ENCODE measurements around the gene CDK10. TPM values are rescaled to one million over a fixed set of nuclear protein-coding genes. Genes with fewer than 3 reads are reported as not detected.

The CDK10 gene
- 10 to 100 TPM; 80.5 to 94.2 TPM for total RNA-seq

GRCh38 chr16:89686520-89687091, at the start of gene CDK10:
CDK10 (plus strand) TSS chr16:89686689; CDS start chr16:89686711, 22 bp downstream.
- Mint-ChIP-seq H3K36me3 (peaks cover 17% of the 10 kb centered on the region), H3K27me3 (no peaks in the 10 kb centered on the region), H3K4me1 (peaks cover 17% of the 10 kb centered on the region), H3K27ac (peak within 1 kb of the TSS; percentile 84), H3K4me3 (peak within 1 kb of the TSS; percentile 82), H3K9me3 (ENCODE audit: low read depth) (no peaks in the 10 kb centered on the region)
- CTCF ChIA-PET = interaction anchor here (0.8 to 2.1 kb wide), 6 partner anchors 9 to 178 kb away, joined by 3 to 31 read pairs (median 6); partner anchors contain the start of genes SPATA2L and SPG7
- DNase-seq (peak; percentile 92), ATAC-seq (peak; percentile 90)

GRCh38 chr16:89637379-89637778, 49.1 kb upstream of the CDK10 start:
- Mint-ChIP-seq H3K27ac (no peak overlapping the region), H3K9me3 (ENCODE audit: low read depth) (no peaks in the 10 kb centered on the region), H3K36me3 (no peaks in the 10 kb centered on the region), H3K27me3 (no peaks in the 10 kb centered on the region), H3K4me3 (no peak overlapping the region), H3K4me1 (peaks cover 7% of the 10 kb centered on the region)
- DNase-seq = no peak
- CTCF ChIA-PET = no interaction called here
- ATAC-seq = no peak

- H3K4me1 Mint-ChIP-seq = peaks cover 7% of the 10 kb centered on the region
- CTCF ChIA-PET = no interaction called here
- no peaks in the 10 kb centered on the region for H3K36me3 Mint-ChIP-seq
- H3K27ac Mint-ChIP-seq = no peak overlapping the region
- no peak overlapping the region for H3K4me3 Mint-ChIP-seq
- DNase-seq (no peak), ATAC-seq (no peak)
- no peaks in the 10 kb centered on the region for H3K9me3 Mint-ChIP-seq (ENCODE audit: low read depth)
- no peaks in the 10 kb centered on the region for H3K27me3 Mint-ChIP-seq
These were observed 48.0 kb upstream of the CDK10 start for GRCh38 chr16:89638455-89638854.

- Mint-ChIP-seq H3K9me3 (ENCODE audit: low read depth) (no peaks in the 10 kb centered on the region), H3K36me3 (no peaks in the 10 kb centered on the region), H3K27me3 (no peaks in the 10 kb centered on the region), H3K4me1 (peaks cover 7% of the 10 kb centered on the region), H3K4me3 (no peak overlapping the region), H3K27ac (no peak overlapping the region)
- CTCF ChIA-PET = no interaction called here
- DNase-seq = no peak
- ATAC-seq = no peak
These were observed 47.1 kb upstream of the CDK10 start for GRCh38 chr16:89639385-89639784.

- no peaks in the 10 kb centered on the region for H3K27me3 Mint-ChIP-seq
- H3K9me3 Mint-ChIP-seq (ENCODE audit: low read depth) = no peaks in the 10 kb centered on the region
These were observed 44.9 kb upstream of the CDK10 start for GRCh38 chr16:89641458-89642119.

GRCh38 chr16:89642574-89642973, 43.9 kb upstream of the CDK10 start:
- H3K36me3 Mint-ChIP-seq = peaks cover 14% of the 10 kb centered on the region
- no peak overlapping the region for H3K27ac Mint-ChIP-seq
- H3K27me3 Mint-ChIP-seq = no peaks in the 10 kb centered on the region
- no peak overlapping the region for H3K4me3 Mint-ChIP-seq
- no peaks in the 10 kb centered on the region for H3K9me3 Mint-ChIP-seq (ENCODE audit: low read depth)
- ATAC-seq (no peak), DNase-seq (no peak)
- CTCF ChIA-PET = interaction anchor here (1.1 to 1.7 kb wide), 2 partner anchors 9 to 41 kb away, joined by 3 to 5 read pairs; no protein-coding TSS in a partner anchor
- H3K4me1 Mint-ChIP-seq = peaks cover 7% of the 10 kb centered on the region

More at GRCh38 chr16:89641458-89642119, 44.9 kb upstream of the CDK10 start:
- Mint-ChIP-seq H3K4me1 (peaks cover 7% of the 10 kb centered on the region), H3K36me3 (peaks cover 8% of the 10 kb centered on the region), H3K4me3 (no peak overlapping the region), H3K27ac (no peak overlapping the region)
- no peak for DNase-seq
- CTCF ChIA-PET = interaction anchor here (1.0 to 1.7 kb wide), 4 partner anchors 12 to 42 kb away, joined by 3 to 7 read pairs (median 4); partner anchors contain the start of genes CHMP1A and SPATA33
- no peak for ATAC-seq

GRCh38 chr16:89643769-89644300, 42.7 kb upstream of the CDK10 start:
- CTCF ChIA-PET = no interaction called here
- H3K27ac Mint-ChIP-seq = no peak overlapping the region

GRCh38 chr16:89645122-89645521, 41.4 kb upstream of the CDK10 start:
- Mint-ChIP-seq H3K9me3 (ENCODE audit: low read depth) (no peaks in the 10 kb centered on the region), H3K27me3 (no peaks in the 10 kb centered on the region), H3K4me3 (no peak overlapping the region), H3K4me1 (peaks cover 7% of the 10 kb centered on the region), H3K27ac (no peak overlapping the region), H3K36me3 (peaks cover 26% of the 10 kb centered on the region)
- no peak for ATAC-seq
- no peak for DNase-seq
- CTCF ChIA-PET = no interaction called here

More at GRCh38 chr16:89643769-89644300, 42.7 kb upstream of the CDK10 start:
- no peaks in the 10 kb centered on the region for H3K27me3 Mint-ChIP-seq
- peaks cover 19% of the 10 kb centered on the region for H3K36me3 Mint-ChIP-seq
- no peaks in the 10 kb centered on the region for H3K9me3 Mint-ChIP-seq (ENCODE audit: low read depth)
- no peak for ATAC-seq
- no peak overlapping the region for H3K4me3 Mint-ChIP-seq
- no peak for DNase-seq
- H3K4me1 Mint-ChIP-seq = peaks cover 7% of the 10 kb centered on the region

GRCh38 chr16:89646270-89646669, 40.2 kb upstream of the CDK10 start:
- CTCF ChIA-PET = interaction anchor here (1.0 kb wide), 1 partner anchor 13 kb away, joined by 3 read pairs; no protein-coding TSS in a partner anchor
- no peaks in the 10 kb centered on the region for H3K27me3 Mint-ChIP-seq

GRCh38 chr16:89646906-89647305, 39.6 kb upstream of the CDK10 start:
- Mint-ChIP-seq H3K4me3 (no peak overlapping the region), H3K4me1 (no peaks in the 10 kb centered on the region), H3K36me3 (peaks cover 28% of the 10 kb centered on the region), H3K27me3 (no peaks in the 10 kb centered on the region), H3K27ac (no peak overlapping the region), H3K9me3 (ENCODE audit: low read depth) (no peaks in the 10 kb centered on the region)
- CTCF ChIA-PET = interaction anchor here (1.0 kb wide), 1 partner anchor 14 kb away, joined by 3 read pairs; no protein-coding TSS in a partner anchor
- DNase-seq = no peak
- ATAC-seq = no peak

More at GRCh38 chr16:89646270-89646669, 40.2 kb upstream of the CDK10 start:
- ATAC-seq (no peak), DNase-seq (no peak)
- H3K4me1 Mint-ChIP-seq = no peaks in the 10 kb centered on the region
- H3K4me3 Mint-ChIP-seq = no peak overlapping the region
- H3K36me3 Mint-ChIP-seq = peaks cover 28% of the 10 kb centered on the region
- H3K27ac Mint-ChIP-seq = no peak overlapping the region
- H3K9me3 Mint-ChIP-seq (ENCODE audit: low read depth) = no peaks in the 10 kb centered on the region

- CTCF ChIA-PET = no interaction called here
- peaks cover 20% of the 10 kb centered on the region for H3K36me3 Mint-ChIP-seq
- peaks cover 15% of the 10 kb centered on the region for H3K4me1 Mint-ChIP-seq
- H3K9me3 Mint-ChIP-seq (ENCODE audit: low read depth) = no peaks in the 10 kb centered on the region
- no peaks in the 10 kb centered on the region for H3K27me3 Mint-ChIP-seq
- no peak for ATAC-seq
- no peak for DNase-seq
- no peak overlapping the region for H3K4me3 Mint-ChIP-seq
- no peak overlapping the region for H3K27ac Mint-ChIP-seq
These were observed 34.9 kb upstream of the CDK10 start for GRCh38 chr16:89651584-89651983.

- CTCF ChIA-PET = interaction anchor here (0.9 to 1.5 kb wide), 3 partner anchors 12 to 413 kb away, joined by 3 to 4 read pairs (median 3); no protein-coding TSS in a partner anchor
- H3K9me3 Mint-ChIP-seq (ENCODE audit: low read depth) = no peaks in the 10 kb centered on the region
- no peaks in the 10 kb centered on the region for H3K27me3 Mint-ChIP-seq
- peaks cover 12% of the 10 kb centered on the region for H3K36me3 Mint-ChIP-seq
- H3K4me1 Mint-ChIP-seq = peaks cover 21% of the 10 kb centered on the region
- no peak for ATAC-seq
- no peak overlapping the region for H3K27ac Mint-ChIP-seq
- DNase-seq = no peak
- H3K4me3 Mint-ChIP-seq = no peak overlapping the region
These were observed 32.7 kb upstream of the CDK10 start for GRCh38 chr16:89653656-89654295.

GRCh38 chr16:89655062-89655643, 31.3 kb upstream of the CDK10 start:
- DNase-seq = no peak
- H3K27me3 Mint-ChIP-seq = no peaks in the 10 kb centered on the region
- H3K4me3 Mint-ChIP-seq = no peak overlapping the region
- peak overlapping the region; percentile 63 for H3K27ac Mint-ChIP-seq
- H3K36me3 Mint-ChIP-seq = peaks cover 9% of the 10 kb centered on the region
- peaks cover 30% of the 10 kb centered on the region for H3K4me1 Mint-ChIP-seq
- no peak for ATAC-seq
- CTCF ChIA-PET = interaction anchor here (0.6 kb wide), 1 partner anchor 141 kb away, joined by 3 read pairs; no protein-coding TSS in a partner anchor
- no peaks in the 10 kb centered on the region for H3K9me3 Mint-ChIP-seq (ENCODE audit: low read depth)
